HG03103 (cell line): ENCODE results near the gene IL17RB.

Source experiments
- ATAC-seq: cut with Tn5 transposase; IDR thresholded peaks from one replicate; pipeline ENCODE4 v1.9.1; 2021; ENCODE audit warnings: low read depth; ENCODE audit not compliant: unreplicated experiment

IL17RB gene

GRCh38 chr3:53846134-53846850 is at the start of gene IL17RB, which contains the start of gene CHDH:
IL17RB (plus strand) TSS chr3:53846568; CDS start chr3:53846589, 21 bp downstream.
CHDH (minus strand) TSS chr3:53846419; CDS start chr3:53824008, 22,411 bp downstream.
- ATAC-seq, result peak; percentile 47

DNA sequence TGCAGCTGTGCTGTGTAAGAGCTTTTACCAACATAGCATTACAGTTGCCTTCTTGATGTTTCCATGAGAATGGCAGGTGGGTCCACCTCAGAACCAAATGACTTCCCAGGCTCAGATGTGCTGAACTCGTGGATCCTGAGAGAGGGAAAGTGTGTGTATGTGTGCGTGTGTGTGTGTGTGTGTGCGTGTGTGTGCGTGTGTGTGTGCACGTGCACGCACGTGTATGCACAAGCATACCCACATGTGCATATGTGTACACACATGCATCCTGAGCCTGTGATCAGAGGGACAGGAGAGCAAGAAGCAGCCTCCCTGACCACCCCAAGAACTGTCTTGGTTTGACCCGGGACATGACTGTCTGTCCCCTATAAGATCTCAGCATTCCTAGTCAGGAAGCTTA is 48.2 kb upstream of the IL17RB start:
- ATAC-seq, result no peak

DNA sequence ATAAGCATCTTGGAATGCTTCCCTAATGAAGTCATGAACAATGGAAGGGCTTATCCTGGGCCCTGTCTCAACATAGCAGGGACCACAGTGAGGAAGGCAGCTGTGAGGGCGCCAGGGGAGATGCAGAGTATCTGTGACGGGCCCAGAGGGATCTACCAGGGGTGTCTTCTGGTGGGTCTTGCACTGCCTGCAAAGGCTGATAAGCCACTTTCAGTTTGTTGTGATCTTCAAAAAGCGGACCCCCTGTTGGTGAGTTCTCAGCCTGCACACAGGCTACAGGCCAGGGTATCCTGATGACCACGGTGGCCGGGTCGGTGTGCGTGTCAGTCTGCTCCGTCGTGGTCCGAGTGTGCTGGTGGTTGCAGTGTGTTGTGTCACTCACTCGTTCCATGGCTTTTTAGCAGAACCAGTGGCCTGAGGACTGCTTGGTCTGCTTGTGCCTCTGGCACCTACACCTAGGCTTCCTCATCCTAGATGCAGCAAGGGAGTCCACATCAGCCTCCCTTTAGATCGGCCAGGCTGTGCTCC is 47.0 kb upstream of the IL17RB start:
- no peak for ATAC-seq

DNA sequence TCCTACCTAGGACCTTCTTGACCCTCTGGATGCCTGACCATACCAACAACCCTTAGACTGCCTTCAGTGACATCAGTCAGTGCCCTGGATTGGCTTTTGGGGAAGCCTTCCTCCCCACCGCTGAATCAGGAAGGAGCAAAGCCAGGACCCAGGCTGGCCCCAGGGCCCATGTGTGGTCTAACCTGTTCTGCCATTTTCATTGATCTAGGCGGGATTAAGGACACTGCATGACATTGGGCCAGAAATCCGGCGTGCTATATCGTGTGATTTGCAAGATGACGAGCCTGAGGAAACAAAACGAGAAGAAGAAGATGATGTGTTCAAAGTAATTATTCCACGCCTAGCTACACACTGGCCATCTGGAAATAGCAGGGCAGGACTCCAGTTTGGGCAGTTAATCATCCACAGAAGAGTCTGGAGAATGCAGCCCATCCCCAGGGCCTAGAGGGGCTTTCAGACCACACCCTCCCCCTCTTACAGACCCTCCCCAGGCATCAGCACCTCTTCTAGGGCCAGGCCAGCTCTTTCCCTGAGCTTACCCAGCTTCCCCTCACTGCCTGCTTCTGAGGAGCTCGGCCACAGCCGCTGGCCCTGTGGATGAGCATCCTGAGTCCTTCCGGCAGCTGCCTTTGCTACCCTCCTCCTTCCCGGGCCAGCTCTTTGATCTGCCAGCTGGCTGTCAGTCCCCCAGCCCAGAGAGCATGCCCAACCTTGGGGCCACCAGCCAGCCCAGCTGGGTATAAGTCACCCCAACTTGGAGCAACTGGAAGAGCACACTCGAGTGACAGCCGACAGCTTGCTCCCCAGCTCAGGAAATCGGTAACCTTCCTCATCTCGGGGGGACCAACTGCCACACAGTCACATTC is 46.1 kb upstream of the IL17RB start:
- ATAC-seq, result no peak

DNA sequence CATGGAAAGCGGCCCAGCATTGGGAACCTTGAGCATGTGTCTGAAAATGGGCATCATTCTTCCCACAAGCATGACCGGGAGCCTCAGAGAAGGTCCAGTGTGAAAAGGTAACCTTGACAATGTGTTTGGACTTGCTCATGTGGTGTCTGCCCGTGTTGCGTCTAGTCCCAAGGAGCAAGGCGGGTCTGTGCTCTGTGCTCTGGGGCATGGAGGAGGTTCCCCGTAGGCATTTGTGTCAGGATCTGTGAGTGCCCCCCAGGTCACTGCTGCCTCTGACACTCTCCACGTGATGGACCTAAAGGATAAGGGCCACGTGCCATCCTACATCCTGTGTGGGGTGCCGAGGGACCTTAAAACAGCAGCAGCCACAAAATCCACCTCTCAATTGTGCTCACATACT is 45.0 kb upstream of the IL17RB start:
- no peak for ATAC-seq

GRCh38 chr3:53802256-53802880 is 44.0 kb upstream of the IL17RB start:
- ATAC-seq, result no peak

DNA sequence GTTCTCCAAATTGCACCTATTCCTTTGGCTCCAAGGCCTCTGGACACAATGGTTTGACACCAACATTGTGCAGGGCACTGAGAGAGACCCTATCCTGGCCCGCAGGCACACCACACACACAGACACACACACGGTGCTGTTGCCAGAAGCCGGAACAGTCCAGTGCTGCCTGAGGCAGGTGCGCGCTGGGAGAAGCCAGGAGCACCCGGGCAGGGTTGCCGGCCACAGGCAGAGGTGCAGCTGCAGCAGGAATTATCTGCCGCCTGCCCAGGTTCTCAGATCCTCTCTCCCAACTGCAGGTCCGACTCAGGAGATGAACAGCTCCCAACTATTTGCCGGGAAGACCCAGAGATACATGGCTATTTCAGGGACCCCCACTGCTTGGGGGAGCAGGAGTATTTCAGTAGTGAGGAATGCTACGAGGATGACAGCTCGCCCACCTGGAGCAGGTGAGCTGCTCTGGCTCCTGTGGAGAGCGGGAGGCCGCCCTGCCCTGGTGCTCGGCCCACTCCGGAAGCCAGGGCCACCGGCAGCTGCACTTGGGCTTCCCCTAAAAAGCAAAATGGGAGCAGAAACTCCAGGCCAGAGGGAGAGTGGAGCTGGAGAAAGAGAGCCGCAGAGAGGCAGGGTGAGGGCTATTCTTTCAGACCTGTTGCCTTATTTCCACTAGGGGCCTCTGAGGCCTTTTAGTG is 43.1 kb upstream of the IL17RB start:
- no peak for ATAC-seq

GRCh38 chr3:53803816-53804695 is 42.3 kb upstream of the IL17RB start:
- no peak for ATAC-seq

DNA sequence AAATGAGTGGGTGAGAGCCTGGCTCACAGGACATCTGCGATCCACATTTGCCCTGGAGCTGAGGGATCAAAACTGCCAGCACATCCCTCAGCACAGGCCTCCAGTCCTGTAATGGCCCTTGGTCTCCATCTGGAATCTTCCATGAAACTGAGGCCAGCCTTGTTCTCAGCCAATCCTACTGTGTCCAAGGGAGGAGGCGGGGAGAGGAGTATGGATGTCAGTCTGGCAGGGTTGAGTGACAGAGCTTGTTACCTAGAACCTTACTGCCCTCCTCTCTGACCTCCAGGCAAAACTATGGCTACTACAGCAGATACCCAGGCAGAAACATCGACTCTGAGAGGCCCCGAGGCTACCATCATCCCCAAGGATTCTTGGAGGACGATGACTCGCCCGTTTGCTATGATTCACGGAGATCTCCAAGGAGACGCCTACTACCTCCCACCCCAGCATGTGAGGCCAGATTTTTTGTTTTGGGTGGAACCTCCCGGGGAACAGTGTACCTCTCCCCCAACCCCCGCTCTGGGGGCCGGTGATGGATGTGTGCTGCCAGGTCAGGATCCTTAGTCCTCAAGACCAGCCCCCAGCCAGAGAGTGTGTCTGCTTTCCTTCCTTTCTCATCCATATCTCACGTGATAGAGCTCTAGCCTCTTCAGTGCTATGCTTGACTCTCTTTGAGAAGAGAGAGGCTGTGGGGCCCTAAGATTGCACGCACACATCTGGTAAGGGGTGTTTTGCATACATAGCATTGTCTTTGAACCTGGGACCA is 41.5 kb upstream of the IL17RB start:
- ATAC-seq, result peak; percentile 87

- no peak for ATAC-seq
Observed at GRCh38 chr3:53805463-53806159, 40.8 kb upstream of the IL17RB start.

GRCh38 chr3:53806182-53807116 is 39.9 kb upstream of the IL17RB start:
- no peak for ATAC-seq

- no peak for ATAC-seq
Observed at GRCh38 chr3:53807117-53807810, 39.1 kb upstream of the IL17RB start.

DNA sequence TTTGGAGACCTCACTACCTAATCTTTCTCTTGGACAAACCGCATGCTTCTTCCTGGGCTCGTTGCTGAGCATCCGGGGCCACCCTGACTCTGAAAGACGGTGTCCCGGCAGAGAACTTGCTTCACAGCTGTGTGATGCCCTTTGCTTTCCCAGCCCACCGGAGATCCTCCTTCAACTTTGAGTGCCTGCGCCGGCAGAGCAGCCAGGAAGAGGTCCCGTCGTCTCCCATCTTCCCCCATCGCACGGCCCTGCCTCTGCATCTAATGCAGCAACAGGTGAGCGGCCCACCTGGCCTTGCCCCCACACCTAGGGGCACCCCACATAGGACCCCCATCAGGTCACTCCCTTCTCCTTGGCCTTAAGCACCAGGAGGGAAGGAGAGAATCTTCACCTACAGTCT is 37.9 kb upstream of the IL17RB start:
- no peak for ATAC-seq

- no peak for ATAC-seq
Observed at GRCh38 chr3:53809267-53809666, 37.1 kb upstream of the IL17RB start.

GRCh38 chr3:53809764-53810400 is 36.5 kb upstream of the IL17RB start:
- ATAC-seq, result no peak
